Endothelial cell of umbilical vein (primary cell): Measurements from ENCODE around the gene INSC. TPM values are rescaled to one million over a fixed set of nuclear protein-coding genes. Genes with fewer than 3 reads are reported as not detected.

ENCODE experiments used
- BruUV-seq: library from RNA; stranded (reverse); fragments of 400-500 nt; replicated peaks from 2 replicates; lab custom pipeline; 2021; lab: Mats Ljungman, UMichigan
- CTCF ChIA-PET: fragments of 300-600, 350-600 bp; sonication (Branson Sonifier 250); formaldehyde crosslinking; loops from one replicate; lab custom pipeline; 2021; ENCODE audit warnings: antibody characterized with exemption, inconsistent platforms; lab: Charles Lee
- POLR2A ChIA-PET: fragments of 300-600, 350-600 bp; sonication (Branson Sonifier 250); formaldehyde crosslinking; loops from one replicate; lab custom pipeline; 2021; ENCODE audit warnings: antibody characterized with exemption, inconsistent platforms; lab: Charles Lee
- DNase-seq: peaks from one replicate; pipeline ENCODE4 v3.0.0-alpha.2; 2011; ENCODE audit warnings: low read depth, low spot score
- FAIRE-seq: peaks from 2 replicates; lab custom pipeline; 2011; peaks lifted over from hg19 to GRCh38; lab: Jason Lieb, UNC
- H2AFZ ChIP-seq: 2 replicates; pipeline ENCODE4 v1.6.0; 2012; ENCODE audit warnings: low read depth, low read length, control low read depth, inconsistent platforms
- H3K27ac ChIP-seq: 2 replicates; pipeline ENCODE4 v1.5.1; 2011; ENCODE audit warnings: low read depth, mild to moderate bottlenecking, control low read depth, low read length, moderate library complexity; ENCODE audit not compliant: insufficient read depth
- H3K27me3 ChIP-seq, 2 experiments: 2 replicates each; pipeline versions ENCODE4 v1.6.0 to v1.6.1; 2011; ENCODE audit warnings: low read length in 2 of 2, mixed read lengths in 1 of 2; ENCODE audit not compliant: control insufficient read depth in 2 of 2, insufficient read depth in 2 of 2
- H3K36me3 ChIP-seq, 2 experiments: 2 replicates in 1 of 2; 3 replicates in 1 of 2; pipeline ENCODE4 v1.5.1; 2011; ENCODE audit warnings: low read length in 2 of 2, mild to moderate bottlenecking in 1 of 2, moderate library complexity in 1 of 2; ENCODE audit not compliant: control insufficient read depth in 2 of 2, insufficient read depth in 2 of 2; ENCODE audit errors: extremely low read depth in 1 of 2
- H3K4me1 ChIP-seq: 3 replicates; pipeline ENCODE4 v1.5.1; 2011; ENCODE audit warnings: mild to moderate bottlenecking, low read length; ENCODE audit not compliant: control insufficient read depth, insufficient read depth; ENCODE audit errors: extremely low read depth
- H3K4me2 ChIP-seq: 2 replicates; pipeline ENCODE4 v1.6.1; 2011; ENCODE audit warnings: low read length, control low read depth, mixed read lengths; ENCODE audit not compliant: insufficient read depth
- H3K4me3 ChIP-seq, 3 experiments: fragments of 200-600 bp in 1 of 3; sonication (generic), shearing (Covaris generic) in 1 of 3; replicated peaks in 1 of 3; 2 replicates each; pipeline ENCODE4 v1.5.1; 2011 to 2016; ENCODE audit warnings: control low read depth in 3 of 3, low read length in 3 of 3, mild to moderate bottlenecking in 2 of 3, inconsistent platforms in 1 of 3, low read depth in 1 of 3, moderate library complexity in 1 of 3; ENCODE audit not compliant: insufficient read depth in 1 of 3
- H3K79me2 ChIP-seq: 2 replicates; pipeline ENCODE4 v1.6.0; 2012; ENCODE audit warnings: low read length, inconsistent platforms; ENCODE audit not compliant: control insufficient read depth, insufficient read depth
- H3K9ac ChIP-seq: replicated peaks from 2 replicates; pipeline ENCODE3; 2011; ENCODE audit warnings: low read length, control low read depth; ENCODE audit not compliant: insufficient read depth; ENCODE audit errors: extremely low read depth
- H3K9me1 ChIP-seq: replicated peaks from 3 replicates; pipeline ENCODE4 v1.6.0; 2011; ENCODE audit warnings: mild to moderate bottlenecking, low read length; ENCODE audit not compliant: control insufficient read depth, insufficient read depth; ENCODE audit errors: extremely low read depth
- H3K9me3 ChIP-seq: replicated peaks from 2 replicates; pipeline ENCODE4 v1.5.1; 2012; ENCODE audit warnings: low read length, inconsistent platforms; ENCODE audit not compliant: control insufficient read depth, insufficient read depth
- H4K20me1 ChIP-seq: replicated peaks from 2 replicates; pipeline ENCODE3; 2011; ENCODE audit warnings: mild to moderate bottlenecking, low read length; ENCODE audit not compliant: control insufficient read depth, insufficient read depth; ENCODE audit errors: extremely low read depth
- EZH2 ChIP-seq: IDR thresholded peaks from 2 replicates; pipeline ENCODE4 v1.6.1; 2012; ENCODE audit warnings: borderline replicate concordance, low read depth, mild to moderate bottlenecking, moderate library complexity, low read length, inconsistent platforms; ENCODE audit not compliant: severe bottlenecking
- FOS ChIP-seq: IDR thresholded peaks from 2 replicates; pipeline ENCODE4 v1.6.1; 2011; ENCODE audit warnings: mild to moderate bottlenecking, low read length, moderate library complexity, borderline replicate concordance; ENCODE audit not compliant: insufficient read depth
- JUN ChIP-seq: IDR thresholded peaks from 2 replicates; pipeline ENCODE4 v1.6.1; 2011; ENCODE audit warnings: borderline replicate concordance, low read depth; ENCODE audit not compliant: insufficient read length, insufficient read depth
- MYC ChIP-seq: IDR thresholded peaks from one replicate; pipeline ENCODE4 v1.6.1; 2011; ENCODE audit warnings: mild to moderate bottlenecking, low read depth, low read length
- dilution Hi-C: fragments of 300-500 bp; cut with MboI; formaldehyde crosslinking; loops from one replicate; pipeline ENCODE4 v1.15.0; 2019; ENCODE audit warnings: low sequenced_read_pairs; ENCODE audit not compliant: extremely low pct_ligation_motif_present
- intact Hi-C: fragments of 100-400 bp; cut with micrococcal nuclease; formaldehyde crosslinking; loops from one replicate; pipeline ENCODE4 v1.10.0; 2022
- polyA plus RNA-seq, 4 experiments: library from polyadenylated mRNA; depleted of rRNA in 3 of 4; stranded (reverse) in 3 of 4; unstranded in 1 of 4; fragments of >200 nt; gene quantifications; 2 replicates each; pipeline versions ENCODE4 v1.2.1 to v1.2.3, GENCODE V29; 2011 to 2012; ENCODE audit warnings: missing spikeins in 1 of 4
- total RNA-seq: library from RNA; stranded (reverse); gene quantifications from 2 replicates; pipeline ENCODE4 v1.2.3, GENCODE V29; 2021
- TF ChIP-seq, protein P1 (sequence below): IDR thresholded peaks from 2 replicates; pipeline ENCODE4 v1.6.1; 2011; ENCODE audit not compliant: insufficient read depth, insufficient read length

The INSC gene
- total and polyA plus RNA-seq, 2 donors (not counting 3 experiments of a cell fraction or from before 2014, with no cell fraction given) = not detected

DNA sequence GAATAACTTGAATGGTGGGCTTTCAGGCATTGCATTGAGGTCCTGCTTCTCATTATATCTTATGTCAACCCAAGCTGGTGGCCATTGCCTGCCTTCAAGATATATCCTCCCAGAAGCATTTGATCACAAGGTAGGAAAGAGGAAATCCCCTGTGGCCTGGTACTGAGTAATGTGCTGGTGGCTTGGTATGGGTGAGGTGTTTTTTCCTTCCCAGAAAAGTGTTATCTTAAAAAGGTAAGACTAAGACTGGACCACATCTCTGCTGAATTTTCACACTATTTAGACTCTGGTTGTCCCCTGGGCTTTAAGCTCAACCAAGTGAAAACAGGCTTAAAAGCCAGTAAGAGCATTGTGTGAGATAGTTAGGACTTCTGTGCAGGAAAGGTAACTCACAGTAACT lies 3.7 kb downstream of the INSC start:
- ChIA-PET CTCF (interaction anchor here (1.2 to 1.5 kb wide), 2 partner anchors 13 to 18 kb away, joined by 3 read pairs; no protein-coding TSS in a partner anchor), POLR2A (no interaction called here)
- H3K9me1 ChIP-seq = no peaks in the 10 kb centered on the region
- BruUV-seq = no TSS peak
- dilution Hi-C loops = no loop called here
- no peaks in the 10 kb centered on the region for H3K9me3 ChIP-seq
- intact Hi-C loops = no loop called here
- H3K4me1 ChIP-seq = no peaks in the 10 kb centered on the region
- H3K9ac ChIP-seq = no peak overlapping the region
- no peak for TF ChIP-seq JUN
- DNase-seq = no peak
- H4K20me1 ChIP-seq = no peaks in the 10 kb centered on the region
- H3K27ac ChIP-seq = no peak overlapping the region
- H3K4me3 ChIP-seq = no peak overlapping the region
- no peaks in the 10 kb centered on the region for H3K36me3 ChIP-seq
- H3K79me2 ChIP-seq = no peaks in the 10 kb centered on the region
- H2AFZ ChIP-seq = no peak overlapping the region
- H3K4me2 ChIP-seq = no peak overlapping the region
- no peak for FAIRE-seq
- H3K27me3 ChIP-seq = no peaks in the 10 kb centered on the region

DNA sequence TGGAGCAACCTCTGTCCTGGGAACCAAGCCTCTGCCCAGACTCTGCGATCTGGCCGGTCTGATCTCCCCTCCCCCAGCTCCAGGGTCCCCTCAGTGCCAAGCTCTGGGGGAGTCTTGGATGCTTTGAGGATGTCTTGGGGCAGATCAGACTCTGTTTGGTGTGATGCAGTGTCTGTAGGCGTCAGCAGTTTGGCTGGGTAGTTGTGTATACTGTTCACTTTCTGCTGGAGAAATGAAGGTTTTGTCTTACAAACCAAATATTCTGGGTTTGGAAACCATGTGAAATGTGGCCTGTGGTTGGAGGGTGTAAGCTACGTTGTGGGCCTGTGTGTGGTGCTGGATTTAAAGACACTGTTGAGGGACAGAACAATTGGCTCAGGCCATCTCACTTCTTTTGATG lies 4.6 kb downstream of the INSC start:
- FAIRE-seq (no peak), DNase-seq (no peak)
- ChIA-PET POLR2A (no interaction called here), CTCF (no interaction called here)
- H3K4me3 ChIP-seq = no peak overlapping the region
- dilution Hi-C loops = no loop called here
- H4K20me1 ChIP-seq = no peaks in the 10 kb centered on the region
- no peaks in the 10 kb centered on the region for H3K36me3 ChIP-seq
- H3K4me2 ChIP-seq = no peak overlapping the region
- H3K9me1 ChIP-seq = no peaks in the 10 kb centered on the region
- no peaks in the 10 kb centered on the region for H3K4me1 ChIP-seq
- intact Hi-C loops = no loop called here
- no peak overlapping the region for H3K9ac ChIP-seq
- no TSS peak for BruUV-seq
- no peak overlapping the region for H3K27ac ChIP-seq
- H2AFZ ChIP-seq = no peak overlapping the region
- no peaks in the 10 kb centered on the region for H3K27me3 ChIP-seq
- TF ChIP-seq FOS (no peak), EZH2 (no peak), MYC (no peak)
- TF ChIP-seq, protein P1, sequence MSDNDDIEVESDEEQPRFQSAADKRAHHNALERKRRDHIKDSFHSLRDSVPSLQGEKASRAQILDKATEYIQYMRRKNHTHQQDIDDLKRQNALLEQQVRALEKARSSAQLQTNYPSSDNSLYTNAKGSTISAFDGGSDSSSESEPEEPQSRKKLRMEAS = no peak
- H3K9me3 ChIP-seq = no peaks in the 10 kb centered on the region
- no peaks in the 10 kb centered on the region for H3K79me2 ChIP-seq
